Measurements from ENCODE around the gene RAB8A.

- TF ChIP-seq POLR2A (IDR thresholded peaks at IDR 0.05) (no peak), CTCF (IDR thresholded peaks at IDR 0.05 in 4 of 5, conservative IDR thresholded peaks at IDR 0.05 in 1 of 5) (no peak)
Observed at GRCh38 chr19:16141043-16141442, 29.4 kb downstream of the RAB8A start.
